ENCODE data around the gene SERTAD2. TPM values are rescaled to one million over a fixed set of nuclear protein-coding genes. Genes with fewer than 3 reads are reported as not detected.
A peak's percentile ranks its signal among the peaks of the same experiment; 100 is the strongest.

SERTAD2 gene
- 10 to 100 TPM in 2 of 6 experiments, 1 to 10 TPM in 4; 3.7 to 14.4 (median 8.4) TPM for total RNA-seq
- long read RNA-seq, partial matches to known transcripts = 0 of 1 reads
- long read RNA-seq, other reads (novel, unspliced or antisense) = 0 of 1 reads

- peak; percentile 91 to 94 (median 94) for DNase-seq
- peak within 1 kb of the TSS; percentile 97 to 99 (median 98) for H3K27ac ChIP-seq
- TF ChIP-seq CTCF (IDR thresholded peaks at IDR 0.05) (peak in 1 of 4 donors; percentile 23), POLR2A (IDR thresholded peaks at IDR 0.05) (peak; percentile 91)
- peaks cover 0 to 50% (median 14%) of the 10 kb centered on the region in 4 donors for H3K4me1 ChIP-seq
- H3K4me3 ChIP-seq = peak within 1 kb of the TSS; percentile 72 to 88 (median 77)
- H3K9me3 ChIP-seq = no peaks in the 10 kb centered on the region
- peak; percentile 74 to 87 (median 80) for ATAC-seq
- WGBS (ENCODE audit: insufficient coverage, low coverage, low lambda C conversion rate, missing lambda C conversion rate) = 1% methylated on average over 25 of the region's 109 CpGs
- intact Hi-C loops (cut with DNase I) = no loop called here
- H3K27me3 ChIP-seq = no peaks in the 10 kb centered on the region
- no peaks in the 10 kb centered on the region for H3K36me3 ChIP-seq
Observed at GRCh38 chr2:64653109-64654062, at the start of gene SERTAD2. Gene SERTAD2, minus strand, starts transcription at chr2:64653913. Its CDS starts 17,042 bp downstream, at chr2:64636871.

- Histone ChIP-seq H3K4me3 (no peak overlapping the region), H3K27ac (no peak overlapping the region), H3K9me3 (no peaks in the 10 kb centered on the region), H3K4me1 (peaks cover 0 to 22% (median 8%) of the 10 kb centered on the region in 4 donors), H3K36me3 (no peaks in the 10 kb centered on the region), H3K27me3 (no peaks in the 10 kb centered on the region)
- intact Hi-C loops (cut with DNase I) = no loop called here
- ATAC-seq (peak in 1 of 4 donors; percentile 32), DNase-seq (no peak)
- WGBS (ENCODE audit: insufficient coverage, low coverage, low lambda C conversion rate, missing lambda C conversion rate) = 78% methylated on average over 1 of the region's 5 CpGs
- TF ChIP-seq CTCF (IDR thresholded peaks at IDR 0.05) = no peak
- no peak for TF ChIP-seq POLR2A (IDR thresholded peaks at IDR 0.05)
Observed at GRCh38 chr2:64700133-64700809, 46.6 kb upstream of the SERTAD2 start.

GRCh38 chr2:64699712-64700111, 46.0 kb upstream of the SERTAD2 start:
- H3K9me3 ChIP-seq = no peaks in the 10 kb centered on the region
- intact Hi-C loops (cut with DNase I) = no loop called here
- DNase-seq = no peak
- WGBS (ENCODE audit: insufficient coverage, low coverage, low lambda C conversion rate, missing lambda C conversion rate) = 76% methylated on average over 2 of the region's 8 CpGs
- H3K27ac ChIP-seq = peak overlapping the region in 1 of 3 donors; percentile 50
- H3K36me3 ChIP-seq = no peaks in the 10 kb centered on the region
- H3K27me3 ChIP-seq = no peaks in the 10 kb centered on the region
- no peak for ATAC-seq
- peaks cover 0 to 22% (median 8%) of the 10 kb centered on the region in 4 donors for H3K4me1 ChIP-seq
- TF ChIP-seq POLR2A (IDR thresholded peaks at IDR 0.05) (no peak), CTCF (IDR thresholded peaks at IDR 0.05) (no peak)
- no peak overlapping the region for H3K4me3 ChIP-seq

- H3K4me1 ChIP-seq = peaks cover 0 to 25% (median 10%) of the 10 kb centered on the region in 4 donors
- DNase-seq = no peak
- no peak for TF ChIP-seq CTCF (IDR thresholded peaks at IDR 0.05)
- no peak for TF ChIP-seq POLR2A (IDR thresholded peaks at IDR 0.05)
- H3K9me3 ChIP-seq = no peaks in the 10 kb centered on the region
- no peaks in the 10 kb centered on the region for H3K36me3 ChIP-seq
- intact Hi-C loops (cut with DNase I) = no loop called here
- 69% methylated on average over 4 of the region's 4 CpGs for WGBS (ENCODE audit: insufficient coverage, low coverage, low lambda C conversion rate, missing lambda C conversion rate)
- H3K27ac ChIP-seq = peak overlapping the region; percentile 14 to 50 (median 17)
- no peaks in the 10 kb centered on the region for H3K27me3 ChIP-seq
- peak; percentile 64 to 89 (median 70) for ATAC-seq
- no peak overlapping the region for H3K4me3 ChIP-seq
Observed at GRCh38 chr2:64698668-64699444, 45.1 kb upstream of the SERTAD2 start.

Measured in right lobe of liver (tissue), 6 donors.